Hepatocyte (in vitro differentiated cells): ENCODE data around the gene NOXA1. TPM values are rescaled to one million over a fixed set of nuclear protein-coding genes. Genes with fewer than 3 reads are reported as not detected.

Source experiments
- DNase-seq: peaks from one replicate; pipeline ENCODE4 v3.0.0-alpha.2; 2016; ENCODE audit warnings: low spot score
- H2AFZ ChIP-seq: fragments of 200-600 bp; sonication (generic); 2 replicates; pipeline ENCODE4 v1.6.0; 2016; ENCODE audit warnings: antibody characterized with exemption, mild to moderate bottlenecking
- H3K27ac ChIP-seq: fragments of 200-600 bp; sonication (generic); 2 replicates; pipeline ENCODE4 v1.5.1; 2016; ENCODE audit warnings: mild to moderate bottlenecking
- H3K27me3 ChIP-seq: fragments of 200-600 bp; sonication (generic); 2 replicates; pipeline ENCODE4 v1.6.1; 2016
- H3K36me3 ChIP-seq: fragments of 200-600 bp; sonication (generic); replicated peaks from 2 replicates; pipeline ENCODE4 v1.5.1; 2016; ENCODE audit warnings: low read depth; ENCODE audit not compliant: insufficient read depth
- H3K4me1 ChIP-seq: fragments of 200-600 bp; sonication (generic); 2 replicates; pipeline ENCODE4 v1.5.1; 2016; ENCODE audit warnings: mild to moderate bottlenecking, moderate library complexity; ENCODE audit not compliant: insufficient read depth
- H3K4me2 ChIP-seq: fragments of 200-600 bp; sonication (generic); 2 replicates; pipeline ENCODE4 v1.6.0; 2016
- H3K4me3 ChIP-seq: fragments of 200-600 bp; sonication (generic); 2 replicates; pipeline ENCODE4 v1.5.1; 2016; ENCODE audit warnings: mild to moderate bottlenecking
- H3K79me2 ChIP-seq: fragments of 200-600 bp; sonication (generic); 2 replicates; pipeline ENCODE4 v1.6.0; 2017; ENCODE audit warnings: mild to moderate bottlenecking
- H3K9me2 ChIP-seq: fragments of 200-600 bp; sonication (generic); replicated peaks from 2 replicates; pipeline ENCODE4 v1.6.0; 2017; ENCODE audit warnings: mild to moderate bottlenecking; ENCODE audit not compliant: insufficient read depth
- H3K9me3 ChIP-seq: fragments of 200-600 bp; sonication (generic); 2 replicates; pipeline ENCODE4 v1.5.1; 2016; ENCODE audit warnings: low read depth, mild to moderate bottlenecking
- H4K20me1 ChIP-seq: fragments of 200-600 bp; sonication (generic); 2 replicates; pipeline ENCODE4 v1.6.0; 2016; ENCODE audit warnings: mild to moderate bottlenecking; ENCODE audit not compliant: insufficient read depth, poor library complexity, severe bottlenecking
- CTCF ChIP-seq: fragments of 200-600 bp; sonication (generic); IDR thresholded peaks from 2 replicates; pipeline ENCODE4 v1.5.1; 2016; ENCODE audit warnings: antibody characterized with exemption, mild to moderate bottlenecking; ENCODE audit not compliant: poor library complexity
- EZH2 ChIP-seq: fragments of 200-600 bp; sonication (generic); IDR thresholded peaks from 2 replicates; pipeline ENCODE4 v1.6.1; 2016; ENCODE audit warnings: antibody characterized with exemption, mild to moderate bottlenecking, borderline replicate concordance
- EZH2phosphoT487 ChIP-seq: fragments of 200-600 bp; sonication (generic); IDR thresholded peaks from one replicate; pipeline ENCODE4 v1.6.1; 2018; ENCODE audit warnings: antibody characterized with exemption, mild to moderate bottlenecking, low read depth, moderate library complexity; ENCODE audit not compliant: unreplicated experiment, severe bottlenecking
- WGBS: methylation state at CpG from one replicate; pipeline ENCODE4 v1.1.6; 2016; ENCODE audit warnings: low lambda C conversion rate; ENCODE audit errors: missing lambda C conversion rate; 5-methylcytosine and 5-hydroxymethylcytosine counted together
- polyA plus RNA-seq: library from polyadenylated mRNA; unstranded; fragments of >200 nt; fragmentation: Nextera tagmentation; extraction: Ambion mirVana; gene quantifications from 2 replicates; pipeline ENCODE4 v1.2.1, GENCODE V29; 2016
- total RNA-seq: library from RNA; depleted of rRNA; stranded (reverse); fragments of >200 nt; gene quantifications from 2 replicates; pipeline ENCODE4 v1.2.3, GENCODE V29; 2014

The NOXA1 gene
- total and polyA plus RNA-seq, 2 experiments from 2014 or later: 7.2 to 12.5 TPM

- H3K9me2 ChIP-seq: no peaks in the 10 kb centered on the region
- H2AFZ ChIP-seq: no peak overlapping the region
- no peak for TF ChIP-seq EZH2phosphoT487
- no peak for TF ChIP-seq EZH2
- no peak for TF ChIP-seq CTCF
- H3K9me3 ChIP-seq: no peaks in the 10 kb centered on the region
- 85% methylated on average over 17 of the region's 25 CpGs for WGBS
- no peaks in the 10 kb centered on the region for H3K36me3 ChIP-seq
- no peaks in the 10 kb centered on the region for H3K79me2 ChIP-seq
- H4K20me1 ChIP-seq: no peaks in the 10 kb centered on the region
- H3K27ac ChIP-seq: no peak overlapping the region
- no peak overlapping the region for H3K4me2 ChIP-seq
- H3K4me3 ChIP-seq: no peak overlapping the region
- no peak for DNase-seq
- no peaks in the 10 kb centered on the region for H3K4me1 ChIP-seq
- no peaks in the 10 kb centered on the region for H3K27me3 ChIP-seq
Observed at GRCh38 chr9:137382444-137383080, 40.6 kb upstream of the NOXA1 start.

- Histone ChIP-seq H3K9me2 (no peaks in the 10 kb centered on the region), H3K4me1 (no peaks in the 10 kb centered on the region), H4K20me1 (no peaks in the 10 kb centered on the region), H3K79me2 (no peaks in the 10 kb centered on the region), H3K27ac (no peak overlapping the region), H2AFZ (no peak overlapping the region), H3K27me3 (no peaks in the 10 kb centered on the region), H3K36me3 (no peaks in the 10 kb centered on the region), H3K9me3 (no peaks in the 10 kb centered on the region), H3K4me2 (no peak overlapping the region), H3K4me3 (no peak overlapping the region)
- DNase-seq: no peak
- 78% methylated on average over 21 of the region's 27 CpGs for WGBS
- TF ChIP-seq EZH2 (no peak), CTCF (no peak), EZH2phosphoT487 (no peak)
Observed at GRCh38 chr9:137383081-137383783, 40.0 kb upstream of the NOXA1 start.

- Histone ChIP-seq H3K9me3 (no peaks in the 10 kb centered on the region), H3K79me2 (no peaks in the 10 kb centered on the region), H2AFZ (no peak overlapping the region), H3K4me3 (no peak overlapping the region), H3K9me2 (no peaks in the 10 kb centered on the region), H4K20me1 (no peaks in the 10 kb centered on the region), H3K4me2 (no peak overlapping the region), H3K4me1 (no peaks in the 10 kb centered on the region), H3K27ac (no peak overlapping the region), H3K36me3 (no peaks in the 10 kb centered on the region), H3K27me3 (no peaks in the 10 kb centered on the region)
- WGBS: 92% methylated on average over 32 of the region's 39 CpGs
- TF ChIP-seq CTCF (no peak), EZH2 (no peak), EZH2phosphoT487 (no peak)
- no peak for DNase-seq
Observed at GRCh38 chr9:137383784-137384756, 39.1 kb upstream of the NOXA1 start.
